Measurements from ENCODE around the gene TMEM97. TPM values are rescaled to one million over a fixed set of nuclear protein-coding genes. Genes with fewer than 3 reads are reported as not detected.
"Not testable (repeated sequence)": the region's sequence is repeated elsewhere in the genome, so short reads cannot be mapped to it uniquely, and the experiment has no call there.

TMEM97 gene
- total RNA-seq = 24.6 TPM

- DNase-seq = peak; percentile 96
Observed at GRCh38 chr17:28318759-28319597, at the start of gene TMEM97. TMEM97 (plus strand) TSS chr17:28319200; CDS start chr17:28319240, 40 bp downstream.

DNA sequence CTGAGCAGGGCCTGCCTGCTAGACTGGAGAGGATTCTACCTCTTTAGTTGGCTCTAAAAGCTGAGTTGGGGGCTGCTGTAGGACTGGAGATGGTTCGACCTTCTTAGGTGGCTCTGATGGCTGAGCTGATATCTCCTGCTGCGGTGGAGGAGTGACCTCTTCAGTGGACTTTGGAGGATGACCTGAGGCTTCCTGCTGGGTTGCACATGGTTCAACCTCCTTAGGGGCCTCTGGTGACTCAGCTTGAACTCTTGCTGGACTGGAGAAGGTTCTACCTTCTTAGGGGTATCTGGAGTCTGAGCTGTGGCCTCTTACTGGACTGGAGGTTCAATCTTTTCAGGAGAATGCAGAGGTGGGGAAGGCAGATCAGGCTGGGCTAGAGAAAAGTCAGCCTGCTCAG is 48.9 kb upstream of the TMEM97 start:
- DNase-seq = no peak

- no peak for DNase-seq
Observed at GRCh38 chr17:28270926-28271325, 48.1 kb upstream of the TMEM97 start.

- DNase-seq = no peak
Observed at GRCh38 chr17:28271431-28271830, 47.6 kb upstream of the TMEM97 start.

- no peak for DNase-seq
Observed at GRCh38 chr17:28272166-28272565, 46.8 kb upstream of the TMEM97 start.

DNA sequence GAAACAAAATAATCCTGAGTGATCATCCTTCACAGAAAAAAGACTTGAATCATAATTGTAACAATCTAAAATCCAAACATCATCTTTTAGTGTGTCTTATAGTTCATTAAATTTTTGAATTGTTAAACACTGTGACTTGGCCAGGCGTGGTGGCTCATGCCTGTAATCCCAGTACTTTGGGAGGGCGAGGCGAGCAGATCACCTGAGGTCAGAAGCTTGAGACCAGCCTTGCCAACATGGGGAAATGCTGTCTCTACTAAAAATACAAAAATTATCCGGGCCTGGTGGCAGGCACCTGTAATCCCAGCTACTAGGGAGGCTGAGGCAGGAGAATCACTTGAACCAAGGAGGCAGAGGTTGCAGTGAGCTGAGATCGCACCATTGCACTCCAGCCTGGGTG is 45.7 kb upstream of the TMEM97 start:
- DNase-seq = not testable (repeated sequence)

GRCh38 chr17:28274591-28275265 is 44.3 kb upstream of the TMEM97 start:
- no peak for DNase-seq

DNA sequence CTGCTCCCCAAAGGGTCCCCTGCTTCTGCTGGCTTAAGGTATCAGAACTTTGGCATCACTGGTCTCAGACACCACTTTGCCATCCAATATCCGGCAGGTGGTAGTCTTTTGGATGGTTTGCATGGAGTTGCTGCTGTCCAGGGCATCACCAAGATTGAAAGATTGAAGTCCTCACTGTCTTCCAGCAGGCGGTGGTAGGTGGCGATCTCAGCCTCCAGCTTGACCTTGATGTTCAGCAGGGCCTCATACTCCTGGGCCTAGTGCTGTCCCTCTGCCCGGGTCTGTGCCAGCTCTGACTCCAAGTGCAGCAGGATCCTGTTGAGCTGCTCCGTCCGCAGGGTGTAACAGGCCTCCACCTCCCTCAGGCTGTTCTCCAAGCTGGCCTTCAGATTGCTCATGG is 43.0 kb upstream of the TMEM97 start:
- no peak for DNase-seq

- no peak for DNase-seq
Observed at GRCh38 chr17:28279411-28279810, 39.6 kb upstream of the TMEM97 start.

GRCh38 chr17:28280826-28281225 is 38.2 kb upstream of the TMEM97 start:
- no peak for DNase-seq

DNA sequence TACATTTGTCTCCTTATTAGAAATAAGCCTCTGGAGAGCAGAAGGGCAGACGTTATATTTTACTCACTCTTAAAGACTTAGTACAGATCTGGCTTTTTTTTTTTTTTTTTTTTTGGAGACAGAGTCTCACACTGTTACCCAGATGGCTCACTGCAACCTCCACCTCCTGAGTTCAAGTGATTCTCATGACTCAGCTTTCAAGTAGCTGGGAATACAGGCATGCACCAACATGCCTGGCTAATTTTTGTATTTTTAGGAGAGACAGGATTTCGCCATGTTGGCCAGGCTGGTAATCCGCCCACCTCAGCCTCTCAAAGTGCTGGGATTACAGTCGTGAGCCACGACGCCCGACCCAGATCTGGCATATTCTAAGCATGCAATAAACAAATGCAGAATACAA is 36.4 kb upstream of the TMEM97 start:
- DNase-seq = no peak

DNA sequence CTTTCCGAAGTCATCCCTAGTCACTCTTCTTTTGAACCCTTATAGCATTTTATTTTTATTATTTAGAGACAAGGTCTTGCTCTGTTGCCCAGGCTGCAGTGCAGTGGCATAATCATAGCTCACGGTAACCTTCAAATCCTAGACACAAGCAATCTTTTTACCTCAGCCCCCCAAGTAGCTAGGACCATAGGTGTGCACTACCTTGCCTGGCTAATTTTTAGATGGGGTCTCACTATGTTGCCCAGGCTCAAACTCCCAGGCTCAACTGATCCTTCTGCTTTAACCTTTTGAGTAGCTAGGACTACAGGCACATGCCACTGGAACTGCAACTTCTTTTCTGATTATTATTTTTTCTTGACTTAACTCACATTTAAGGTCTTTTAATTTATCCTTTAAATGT is 33.0 kb upstream of the TMEM97 start:
- no peak for DNase-seq

DNA sequence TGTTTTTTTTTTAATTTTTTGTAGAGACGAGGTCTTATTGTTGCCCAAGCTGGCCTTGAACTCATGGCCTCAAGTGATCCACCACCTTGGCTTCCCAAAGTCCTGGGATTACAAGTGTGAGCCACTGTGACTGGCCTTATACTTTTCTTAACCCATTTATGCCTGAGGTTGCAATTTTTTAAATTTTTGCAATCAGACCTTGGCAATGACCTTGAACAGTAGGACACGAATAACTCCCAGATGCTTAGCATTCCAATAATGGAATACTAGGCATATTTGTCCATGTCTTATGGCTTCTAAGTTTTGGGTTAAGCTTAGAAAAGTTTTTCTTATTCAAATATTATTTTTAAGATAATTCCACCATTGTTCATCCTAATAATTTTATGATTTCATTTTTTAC is 28.3 kb upstream of the TMEM97 start:
- DNase-seq = no peak

DNA sequence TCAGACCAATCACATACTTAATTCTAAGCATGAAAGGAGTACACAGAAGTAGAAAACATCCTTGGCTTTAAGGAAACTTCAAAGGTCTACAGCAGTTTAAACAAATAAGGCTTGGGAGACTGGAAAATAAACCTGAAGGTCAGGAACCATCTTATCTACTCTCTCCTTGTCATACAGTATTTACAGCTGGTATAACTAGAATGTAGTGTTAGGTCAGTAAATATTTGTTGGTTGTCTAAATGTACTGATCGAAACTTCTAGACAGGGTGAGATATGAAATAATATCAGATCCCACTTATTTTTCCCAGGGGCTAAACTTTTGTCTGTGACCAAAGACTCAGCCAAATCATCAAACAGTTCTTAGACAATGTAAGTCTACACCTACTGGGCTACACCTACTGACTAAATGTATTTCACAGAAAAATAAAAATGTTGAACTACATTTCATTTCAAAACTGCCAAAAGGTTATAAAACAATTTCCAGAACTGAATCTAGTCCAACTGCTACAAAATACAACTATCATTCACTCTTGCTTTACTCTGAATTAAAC is 27.1 kb upstream of the TMEM97 start:
- no peak for DNase-seq

- DNase-seq = not testable (repeated sequence)
Observed at GRCh38 chr17:28292878-28293277, 26.1 kb upstream of the TMEM97 start.

GRCh38 chr17:28293994-28294393 is 25.0 kb upstream of the TMEM97 start:
- no peak for DNase-seq

GRCh38 chr17:28295677-28296578 is 23.1 kb upstream of the TMEM97 start:
- DNase-seq = no peak

DNA sequence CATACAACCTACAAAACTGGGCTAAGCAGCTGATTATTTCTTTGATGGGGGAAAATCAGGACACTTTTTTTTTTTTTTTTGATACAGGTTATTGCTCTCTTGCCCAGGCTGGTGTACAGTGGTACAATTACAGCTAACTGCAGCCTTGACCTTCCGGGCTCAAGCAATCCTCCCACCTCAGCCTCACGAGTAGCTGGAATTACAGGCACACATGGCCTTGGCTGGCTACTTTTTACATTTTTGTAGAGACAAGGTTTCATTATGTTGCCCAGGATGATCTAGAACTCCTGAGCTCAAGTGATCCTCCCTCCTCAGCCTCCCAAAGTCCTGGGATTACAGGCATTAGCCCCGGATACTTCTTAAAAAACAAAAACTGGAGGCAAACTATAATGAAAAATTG is 20.6 kb upstream of the TMEM97 start:
- DNase-seq = no peak

DNA sequence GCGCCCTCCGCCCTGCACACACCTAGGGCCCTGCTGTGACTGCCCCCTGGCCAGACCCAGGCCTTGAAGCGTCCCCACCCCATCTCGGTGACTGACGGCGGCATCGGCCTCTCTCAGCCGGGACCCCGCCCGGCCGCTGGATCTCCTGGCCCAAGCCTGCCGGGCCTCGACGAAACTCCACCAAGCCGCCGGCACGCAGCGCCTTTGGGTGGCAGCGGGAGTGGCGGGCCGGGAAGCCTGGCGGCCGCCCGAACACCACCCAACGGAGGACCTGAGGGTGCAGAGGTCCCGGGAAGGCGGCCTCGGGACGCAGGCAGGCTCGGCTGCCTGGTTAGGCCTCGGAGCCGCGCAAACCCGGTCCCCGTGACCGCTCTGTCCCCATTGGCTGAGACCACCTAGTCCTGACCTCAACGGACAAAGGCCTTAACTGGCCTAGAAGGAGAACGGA is 12.0 kb upstream of the TMEM97 start:
- DNase-seq = no peak

GRCh38 chr17:28313841-28314240 is 5.2 kb upstream of the TMEM97 start:
- no peak for DNase-seq

DNA sequence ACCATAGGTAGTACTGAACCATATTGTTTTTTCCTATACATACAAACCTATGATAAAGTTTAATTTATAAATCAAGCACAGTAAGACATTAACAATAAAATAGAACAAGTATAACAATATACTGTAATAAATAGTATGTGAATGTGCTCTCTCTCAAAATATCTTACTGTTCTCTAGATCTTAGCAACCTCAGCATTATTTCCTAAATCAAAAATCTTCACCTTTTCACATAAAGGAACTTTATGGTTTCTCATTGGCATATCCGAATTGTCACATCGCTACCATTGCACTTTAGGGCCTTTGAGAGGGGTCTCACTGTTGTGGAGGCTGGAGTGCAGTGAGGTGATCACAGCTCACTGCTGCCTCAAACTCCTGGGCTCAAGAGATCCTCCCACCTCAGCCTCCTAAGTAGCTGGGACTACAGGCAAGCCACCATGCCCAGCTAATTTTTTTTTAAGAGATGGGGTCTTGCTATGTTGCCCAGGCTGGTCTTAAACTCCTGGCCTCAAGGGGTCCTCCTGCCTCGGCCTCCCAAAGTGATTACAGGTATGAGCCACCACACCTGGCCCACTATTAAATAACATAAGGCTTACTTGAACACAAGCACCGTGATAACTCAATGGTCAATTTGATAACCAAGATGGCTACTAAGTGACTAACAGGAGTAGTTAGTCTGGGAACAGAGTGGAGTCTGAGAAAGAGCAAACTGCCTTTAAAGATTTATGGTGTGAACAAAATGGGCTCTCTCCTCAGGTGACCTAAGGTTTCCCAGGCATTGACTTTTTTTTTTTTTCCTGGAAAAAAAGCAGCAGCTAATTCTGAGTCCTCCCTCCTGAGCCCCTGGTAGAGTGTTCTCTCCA is 2.9 kb upstream of the TMEM97 start:
- no peak for DNase-seq

Data from occipital lobe (tissue), 2 donors.